Fibroblast of the aortic adventitia (primary cell): ENCODE data around the gene PGGHG. TPM values are rescaled to one million over a fixed set of nuclear protein-coding genes. Genes with fewer than 3 reads are reported as not detected.
A peak's percentile ranks its signal among the peaks of the same experiment; 100 is the strongest.
"Not testable (repeated sequence)": the region's sequence is repeated elsewhere in the genome, so short reads cannot be mapped to it uniquely, and the experiment has no call there.

ENCODE experiments used
- DNase-seq: peaks from one replicate; pipeline ENCODE4 v3.0.0-alpha.2; 2010; ENCODE audit warnings: low read depth
- H3K4me3 ChIP-seq: 2 replicates; pipeline ENCODE4 v1.5.1; 2011; ENCODE audit warnings: low read depth, mild to moderate bottlenecking, control low read depth, low read length, moderate library complexity
- total RNA-seq: library from RNA; depleted of rRNA; stranded (reverse); fragments of >200 nt; gene quantifications from 2 replicates; pipeline ENCODE4 v1.2.3, GENCODE V29; 2012; ENCODE audit warnings: low replicate concordance
- TF ChIP-seq, protein P1 (sequence below): IDR thresholded peaks from 2 replicates; pipeline ENCODE4 v1.5.1; 2011; ENCODE audit warnings: mild to moderate bottlenecking, low read length, control low read depth, inconsistent platforms; ENCODE audit not compliant: insufficient read depth

Gene PGGHG
- total RNA-seq, 1 donor, result 6.9 TPM

DNA sequence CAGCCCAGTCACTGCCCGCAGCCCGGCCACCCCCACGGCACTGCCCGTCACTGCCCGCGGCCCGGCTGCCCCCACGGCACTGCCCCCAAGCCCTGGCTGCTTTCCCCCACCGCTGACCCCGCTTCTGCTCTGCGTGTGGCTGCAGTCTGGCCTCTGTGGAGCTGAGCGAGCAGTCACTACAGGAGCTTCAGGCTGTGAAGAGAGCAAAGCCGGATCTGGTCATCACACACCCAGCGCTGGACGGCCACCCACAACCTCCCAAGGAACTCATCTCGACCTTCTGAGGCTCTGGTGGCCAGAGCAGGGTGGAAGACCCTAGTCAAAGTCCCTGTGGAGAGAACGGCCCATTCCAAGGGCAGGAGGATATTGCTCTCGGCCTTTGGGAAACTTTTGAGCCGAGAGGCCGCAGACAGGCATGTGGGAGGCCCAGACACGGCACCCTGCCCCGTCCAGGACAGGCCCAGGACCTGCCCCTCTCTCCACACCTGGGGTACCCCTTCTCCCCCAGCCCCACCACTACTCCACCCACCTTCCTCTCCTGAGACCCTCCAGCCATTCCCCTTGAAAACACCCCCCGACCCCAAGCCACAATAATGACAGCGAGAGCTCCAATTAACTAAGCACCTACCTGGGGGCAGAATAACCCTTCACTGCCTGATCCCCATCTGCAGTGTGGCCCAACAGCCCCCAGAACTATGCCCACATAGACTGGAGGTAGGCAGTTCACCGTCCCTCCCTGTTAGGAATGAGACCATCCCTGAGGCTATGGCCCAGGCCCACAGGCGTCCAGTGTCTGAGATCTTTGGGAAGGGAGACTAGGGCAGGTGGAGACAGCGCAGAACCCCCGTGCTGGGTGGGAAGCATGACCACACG, 3.7 kb upstream of the PGGHG start:
- TF ChIP-seq, protein P1, sequence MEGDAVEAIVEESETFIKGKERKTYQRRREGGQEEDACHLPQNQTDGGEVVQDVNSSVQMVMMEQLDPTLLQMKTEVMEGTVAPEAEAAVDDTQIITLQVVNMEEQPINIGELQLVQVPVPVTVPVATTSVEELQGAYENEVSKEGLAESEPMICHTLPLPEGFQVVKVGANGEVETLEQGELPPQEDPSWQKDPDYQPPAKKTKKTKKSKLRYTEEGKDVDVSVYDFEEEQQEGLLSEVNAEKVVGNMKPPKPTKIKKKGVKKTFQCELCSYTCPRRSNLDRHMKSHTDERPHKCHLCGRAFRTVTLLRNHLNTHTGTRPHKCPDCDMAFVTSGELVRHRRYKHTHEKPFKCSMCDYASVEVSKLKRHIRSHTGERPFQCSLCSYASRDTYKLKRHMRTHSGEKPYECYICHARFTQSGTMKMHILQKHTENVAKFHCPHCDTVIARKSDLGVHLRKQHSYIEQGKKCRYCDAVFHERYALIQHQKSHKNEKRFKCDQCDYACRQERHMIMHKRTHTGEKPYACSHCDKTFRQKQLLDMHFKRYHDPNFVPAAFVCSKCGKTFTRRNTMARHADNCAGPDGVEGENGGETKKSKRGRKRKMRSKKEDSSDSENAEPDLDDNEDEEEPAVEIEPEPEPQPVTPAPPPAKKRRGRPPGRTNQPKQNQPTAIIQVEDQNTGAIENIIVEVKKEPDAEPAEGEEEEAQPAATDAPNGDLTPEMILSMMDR, result no peak
- H3K4me3 ChIP-seq, result no peak overlapping the region
- no peak for DNase-seq

DNA sequence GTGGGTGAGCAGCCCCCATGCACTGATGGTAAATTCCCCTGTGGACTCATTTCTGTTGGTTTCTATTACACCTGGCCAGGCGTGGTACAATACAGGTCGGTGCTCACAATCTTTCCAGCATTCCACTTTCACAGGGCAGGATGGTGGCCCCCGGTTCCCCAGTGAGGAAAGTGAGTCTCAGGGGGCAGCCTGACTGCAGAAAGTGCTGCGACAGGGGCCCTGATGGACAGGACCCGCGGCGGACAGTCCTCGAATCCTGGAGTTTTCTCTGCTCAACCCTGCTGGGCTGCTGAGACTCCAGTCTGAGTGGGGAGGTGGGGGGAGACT, 3.1 kb upstream of the PGGHG start:
- no peak for DNase-seq
- H3K4me3 ChIP-seq, result no peak overlapping the region
- TF ChIP-seq, protein P1, result no peak

DNA sequence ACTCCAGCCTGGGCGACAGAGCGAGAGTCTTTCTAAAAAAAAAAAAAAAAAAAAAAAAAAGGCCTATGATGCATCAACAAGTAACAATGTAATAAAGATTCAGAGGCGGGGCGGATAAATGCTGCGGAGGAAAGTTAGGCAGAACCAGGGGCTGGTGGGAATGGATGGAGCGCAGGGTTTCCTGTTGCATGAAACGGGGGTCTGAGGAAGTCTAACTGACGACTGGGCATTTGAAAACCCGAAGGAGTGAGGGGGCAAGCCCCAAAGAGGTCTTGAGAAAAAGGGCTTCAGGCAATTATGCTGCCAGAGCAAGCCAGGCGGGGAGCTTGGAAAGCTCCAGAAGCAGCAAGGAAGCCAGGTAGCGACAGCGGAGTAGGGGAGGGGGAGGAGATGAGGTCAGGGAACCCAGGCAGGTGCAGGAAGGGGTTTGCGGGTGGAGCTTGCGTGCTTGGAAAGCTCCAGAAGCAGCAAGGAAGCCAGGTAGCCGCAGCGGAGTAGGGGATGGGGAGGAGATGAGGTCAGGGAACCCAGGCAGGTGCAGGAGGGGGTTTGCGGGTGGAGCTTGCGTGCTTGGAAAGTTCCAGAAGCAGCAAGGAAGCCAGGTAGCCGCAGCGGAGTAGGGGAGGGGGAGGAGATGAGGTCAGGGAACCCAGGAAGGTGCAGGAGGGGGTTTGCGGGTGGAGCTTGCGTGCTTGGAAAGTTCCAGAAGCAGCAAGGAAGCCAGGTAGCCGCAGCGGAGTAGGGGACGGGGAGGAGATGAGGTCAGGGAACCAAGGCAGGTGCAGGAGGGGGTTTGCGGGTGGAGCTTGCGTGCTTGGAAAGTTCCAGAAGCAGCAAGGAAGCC, 1.7 kb upstream of the PGGHG start:
- not testable (repeated sequence) for DNase-seq, H3K4me3 ChIP-seq

DNA sequence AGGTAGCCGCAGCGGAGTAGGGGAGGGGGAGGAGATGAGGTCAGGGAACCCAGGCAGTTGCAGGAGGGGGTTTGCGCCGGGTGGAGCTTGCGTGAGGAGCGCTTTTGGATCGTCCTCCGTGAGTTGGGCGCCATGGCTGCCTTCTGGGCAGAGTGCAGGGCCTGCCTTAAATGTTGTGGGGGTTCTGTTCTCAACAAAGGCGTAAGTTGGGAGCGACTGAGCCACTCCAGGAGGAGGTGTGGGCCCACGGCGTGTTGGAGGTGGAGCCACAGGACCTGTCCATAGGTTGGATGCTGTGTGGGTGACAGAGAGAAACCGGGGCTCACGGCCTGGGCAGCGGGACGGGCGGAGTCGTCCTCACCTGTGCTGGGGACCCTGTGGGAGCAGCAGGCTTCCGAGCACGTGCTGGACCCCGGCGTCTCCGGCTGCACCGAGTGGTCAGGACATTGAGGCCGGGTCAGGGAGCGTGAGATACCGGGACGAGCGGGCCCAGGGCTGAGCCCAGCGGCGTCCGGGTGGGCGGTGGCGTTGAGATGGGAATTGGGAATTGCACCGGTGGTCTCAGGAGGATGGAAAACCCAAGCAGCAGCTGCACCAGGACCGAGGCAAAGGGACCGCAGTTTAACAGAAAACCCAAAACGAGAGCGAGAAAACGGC, 977 bp upstream of the PGGHG start:
- H3K4me3 ChIP-seq, result peak overlapping the region; percentile 67
- TF ChIP-seq, protein P1, result no peak
- no peak for DNase-seq

DNA sequence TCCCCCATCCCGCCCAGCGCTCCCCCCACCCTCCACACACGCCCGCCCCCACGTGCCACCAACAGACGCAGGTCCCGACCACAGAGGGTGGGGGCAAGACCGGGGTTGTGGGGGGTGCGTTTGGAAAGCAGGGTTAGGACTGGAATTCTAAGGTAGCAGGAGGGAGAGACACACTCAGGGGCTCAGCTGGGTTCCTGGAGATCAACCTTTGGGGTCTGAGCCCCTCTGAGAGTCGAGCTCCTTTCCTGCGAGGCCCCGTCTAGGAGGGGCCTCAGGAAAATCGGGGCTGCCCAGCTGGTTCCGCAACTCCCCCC, 429 bp downstream of the PGGHG start:
- TF ChIP-seq, protein P1, result no peak
- DNase-seq, result no peak
- H3K4me3 ChIP-seq, result peak overlapping the region; percentile 51

DNA sequence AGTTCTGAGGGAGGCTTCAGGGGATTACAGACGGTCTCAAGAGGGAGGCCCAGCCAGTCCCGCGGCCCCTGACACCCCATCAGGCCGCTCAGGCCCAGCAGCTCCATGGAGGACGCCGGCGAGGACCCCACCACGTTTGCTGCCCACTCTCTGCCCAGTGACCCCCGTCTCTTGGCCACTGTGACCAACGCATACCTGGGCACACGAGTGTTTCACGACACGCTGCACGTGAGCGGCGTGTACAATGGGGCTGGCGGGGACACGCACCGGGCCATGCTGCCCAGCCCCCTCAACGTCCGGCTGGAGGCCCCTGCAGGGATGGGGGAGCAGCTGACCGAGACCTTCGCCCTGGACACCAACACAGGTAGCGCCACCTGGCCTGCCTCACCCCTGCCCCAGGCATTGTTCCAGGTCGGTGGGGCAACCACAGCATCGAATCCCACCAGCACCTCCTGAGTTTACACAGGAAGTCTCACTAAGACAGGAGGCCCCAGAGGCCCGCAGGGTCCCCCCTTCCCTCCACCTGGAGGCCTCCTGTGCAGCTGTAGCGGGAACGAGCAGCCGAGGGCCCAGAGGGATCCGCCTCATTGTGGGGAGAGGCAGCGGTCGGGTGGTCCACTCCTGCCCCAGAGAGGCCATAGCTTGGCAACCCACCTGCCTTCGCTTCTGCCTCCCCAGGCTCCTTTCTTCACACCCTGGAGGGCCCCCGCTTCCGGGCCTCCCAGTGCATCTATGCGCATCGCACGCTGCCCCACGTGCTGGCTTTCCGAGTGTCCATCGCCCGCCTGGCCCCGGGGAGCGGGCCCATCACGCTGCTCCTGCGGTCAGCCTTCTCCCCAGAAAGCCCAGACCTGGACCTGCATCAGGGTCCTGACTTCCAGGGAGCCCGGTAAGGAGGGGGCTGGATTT, 1.0 kb downstream of the PGGHG start:
- DNase-seq, result no peak
- TF ChIP-seq, protein P1, result no peak
- peak overlapping the region; percentile 51 for H3K4me3 ChIP-seq
